Epithelial cell of esophagus (primary cell): ENCODE data around the gene AVPI1.
"Not testable (repeated sequence)": the region's sequence is repeated elsewhere in the genome, so short reads cannot be mapped to it uniquely, and the experiment has no call there.

ENCODE experiments used
- DNase-seq: peaks from one replicate; pipeline ENCODE4 v3.0.0; 2010; ENCODE audit warnings: low read depth
- H3K4me3 ChIP-seq: 2 replicates; pipeline ENCODE4 v1.5.1; 2011; ENCODE audit warnings: mild to moderate bottlenecking, low read length, control low read depth
- CTCF ChIP-seq: IDR thresholded peaks from 2 replicates; pipeline ENCODE4 v1.5.1; 2011; ENCODE audit warnings: low read depth, mild to moderate bottlenecking, low read length, control low read depth, inconsistent platforms; ENCODE audit not compliant: insufficient read depth; ENCODE audit errors: missing control alignments

AVPI1 gene

GRCh38 chr10:97640174-97640867 lies 46.7 kb downstream of the AVPI1 start, which contains the start of gene PI4K2A:
PI4K2A (plus strand) TSS chr10:97640671; CDS start chr10:97640743, 72 bp downstream.
- peak within 1 kb of the TSS; percentile 88 for H3K4me3 ChIP-seq
- no peak for TF ChIP-seq CTCF
- DNase-seq = peak; percentile 100

GRCh38 chr10:97639090-97639489 lies 48.0 kb downstream of the AVPI1 start:
- H3K4me3 ChIP-seq, DNase-seq: not testable (repeated sequence)

- no peak for DNase-seq
- H3K4me3 ChIP-seq = no peak overlapping the region
- no peak for TF ChIP-seq CTCF
Observed at GRCh38 chr10:97635577-97635976, 51.5 kb downstream of the AVPI1 start.

- TF ChIP-seq CTCF = peak; percentile 19
- peak; percentile 29 for DNase-seq
- peak overlapping the region; percentile 77 for H3K4me3 ChIP-seq
Observed at GRCh38 chr10:97633921-97634320, 53.1 kb downstream of the AVPI1 start.

GRCh38 chr10:97632949-97633884 lies 53.8 kb downstream of the AVPI1 start, which contains the start of gene MORN4:
MORN4 (minus strand) TSS chr10:97633500; CDS start chr10:97619653, 13,847 bp downstream.
- H3K4me3 ChIP-seq = peak within 1 kb of the TSS; percentile 77
- peak; percentile 93 for DNase-seq
- TF ChIP-seq CTCF = no peak

- H3K4me3 ChIP-seq = no peak overlapping the region
- TF ChIP-seq CTCF = no peak
- peak; percentile 39 for DNase-seq
Observed at GRCh38 chr10:97631098-97631497, 55.9 kb downstream of the AVPI1 start.

GRCh38 chr10:97629289-97629688 lies 57.8 kb downstream of the AVPI1 start:
- no peak for TF ChIP-seq CTCF
- no peak overlapping the region for H3K4me3 ChIP-seq
- no peak for DNase-seq
